NCI-H345 treated with DMSO at 0.1 percent for 48 hours (cell line): ENCODE data around the gene SCNN1G.
"Not testable (repeated sequence)": the region's sequence is repeated elsewhere in the genome, so short reads cannot be mapped to it uniquely, and the experiment has no call there.

Source experiments
- DNase-seq: peaks from one replicate; lab custom pipeline; 2025; ENCODE audit not compliant: unreplicated experiment; lab: John Stamatoyannopoulos, UW

The SCNN1G gene

DNA sequence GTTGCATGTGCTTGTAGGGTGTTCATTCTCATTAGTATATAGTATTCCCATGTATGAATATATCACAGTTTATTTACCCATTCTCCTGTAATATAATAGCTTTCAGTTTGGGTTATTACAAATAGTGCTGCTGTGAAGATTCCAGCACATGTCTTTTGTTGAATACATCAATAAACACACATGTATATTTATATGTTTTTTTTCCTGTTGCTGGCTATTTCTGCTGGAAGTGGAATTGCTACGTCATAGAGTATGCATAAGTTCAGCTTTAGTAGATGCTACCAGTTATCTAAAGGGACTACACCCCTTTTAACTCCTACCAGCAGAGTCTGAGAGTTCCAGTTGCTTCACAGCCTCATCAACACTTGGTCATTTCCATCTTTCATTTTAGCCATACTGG, 67.3 kb downstream of the SCNN1G start:
- no peak for DNase-seq

DNA sequence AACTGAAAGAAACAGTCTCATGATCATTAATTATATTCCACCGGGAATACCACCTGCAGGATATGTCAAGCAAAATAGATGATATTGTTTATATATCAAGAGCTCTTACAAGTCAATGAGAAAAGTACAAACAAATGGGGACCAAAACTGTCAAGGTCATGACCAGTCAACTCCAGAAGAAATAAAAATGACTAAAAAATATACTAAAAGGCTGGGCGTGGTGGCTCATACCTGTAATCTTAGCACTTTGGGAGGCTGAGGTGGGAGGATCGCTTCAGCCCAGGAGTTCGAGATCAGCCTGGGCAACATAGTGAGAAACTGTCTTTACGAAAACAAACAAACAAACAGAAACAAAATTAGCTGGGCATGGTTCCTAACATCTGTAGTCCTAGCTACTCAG, 69.8 kb downstream of the SCNN1G start:
- no peak for DNase-seq

DNA sequence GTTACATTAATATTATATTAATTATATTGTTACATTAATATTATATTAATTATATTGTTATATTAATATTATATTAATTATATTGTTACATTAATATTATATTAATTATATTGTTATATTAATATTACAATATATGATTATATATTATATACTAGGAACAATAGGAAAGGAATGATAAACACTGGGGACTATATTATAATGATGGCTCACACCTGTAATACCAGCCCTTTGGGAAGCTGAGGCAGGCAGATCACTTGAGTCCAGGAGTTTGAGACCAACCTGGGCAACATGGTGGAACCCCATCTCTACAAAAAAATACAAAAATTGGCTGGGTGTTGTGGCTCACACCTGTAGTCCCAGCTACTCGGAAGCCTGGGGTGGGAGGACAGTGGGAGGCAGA, 71.1 kb downstream of the SCNN1G start:
- not testable (repeated sequence) for DNase-seq

- DNase-seq = no peak
These were observed 71.8 kb downstream of the SCNN1G start for GRCh38 chr16:23254338-23254737.

GRCh38 chr16:23255000-23255399, 72.5 kb downstream of the SCNN1G start:
- DNase-seq = no peak

- DNase-seq = no peak
These were observed 73.9 kb downstream of the SCNN1G start for GRCh38 chr16:23256440-23256839.

DNA sequence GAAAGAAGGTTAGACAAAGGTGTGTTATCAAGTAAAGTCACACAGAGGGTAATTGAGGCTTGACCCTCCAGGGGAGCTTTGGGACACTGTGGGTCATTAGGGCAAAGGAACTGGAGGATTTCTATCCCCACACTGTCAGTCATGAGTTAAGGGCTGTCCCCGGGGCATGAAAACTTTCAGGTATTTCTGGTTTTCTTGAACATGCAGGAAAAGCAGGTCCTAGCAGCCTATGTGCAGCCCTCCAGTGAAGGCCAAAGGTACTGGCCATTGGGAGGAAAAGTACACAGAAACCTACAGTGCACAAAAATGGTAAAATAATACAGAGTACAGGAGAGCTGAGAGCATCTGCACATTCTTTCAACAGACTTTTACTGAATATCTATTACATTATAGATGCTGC, 75.1 kb downstream of the SCNN1G start:
- no peak for DNase-seq

DNA sequence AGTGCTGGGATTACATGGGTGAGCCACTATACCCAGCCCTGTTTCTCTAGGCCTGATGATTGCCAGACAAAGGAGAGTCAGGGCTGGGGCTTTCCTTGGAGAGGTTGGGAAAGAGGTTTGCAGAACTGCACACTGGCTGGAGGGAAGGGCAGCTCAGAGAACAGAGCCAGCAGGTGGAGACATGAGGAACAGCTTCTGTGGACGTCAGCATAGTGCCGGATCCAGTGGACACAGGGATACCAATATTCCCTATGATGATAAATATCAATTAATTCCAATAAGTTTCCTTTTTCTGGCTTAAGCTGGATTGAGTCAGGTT, 76.3 kb downstream of the SCNN1G start:
- DNase-seq = no peak
